GM18502 (cell line): ENCODE results near the gene TNIK.

ENCODE experiments used
- ATAC-seq: cut with Tn5 transposase; IDR thresholded peaks from one replicate; pipeline ENCODE4 v1.9.1; 2021; ENCODE audit warnings: mild to moderate bottlenecking; ENCODE audit not compliant: unreplicated experiment, poor library complexity

The TNIK gene

DNA sequence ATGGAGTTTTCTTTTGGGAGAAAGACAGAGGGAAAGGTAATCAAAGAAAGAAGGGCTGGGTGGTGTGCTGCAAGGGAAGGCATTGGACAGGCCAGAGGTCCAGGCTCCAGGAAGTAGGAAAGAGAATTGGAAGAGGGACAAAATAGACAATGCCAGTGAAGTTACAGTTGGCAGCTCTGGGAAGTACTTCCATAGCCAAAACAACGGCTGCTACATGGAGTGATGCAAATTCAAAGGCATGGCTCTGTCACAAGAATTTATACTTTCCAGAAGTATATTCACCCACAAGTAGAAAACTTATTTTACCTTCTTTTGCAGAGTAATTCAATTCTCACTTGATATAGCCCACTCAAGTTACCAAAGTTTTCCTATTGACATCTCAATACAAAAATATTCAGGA lies 191.5 kb downstream of the TNIK start:
- ATAC-seq: no peak

GRCh38 chr3:171267104-171267503 lies 193.1 kb downstream of the TNIK start:
- no peak for ATAC-seq

DNA sequence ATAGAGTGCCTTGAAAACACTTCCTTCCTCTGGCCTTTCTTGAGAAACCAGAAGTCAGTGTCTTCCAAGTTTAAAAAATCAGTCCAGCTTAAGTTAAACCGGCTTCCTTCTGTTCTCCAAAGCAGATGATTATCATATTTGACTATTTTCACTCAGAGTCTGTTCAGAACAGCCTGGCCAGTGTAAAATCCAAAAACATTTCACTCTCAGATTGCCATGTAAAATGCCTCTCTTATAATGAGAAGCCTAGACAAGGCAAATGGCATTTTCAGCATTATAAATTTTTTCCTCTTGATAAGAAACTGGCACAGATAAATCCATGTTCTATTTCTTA lies 193.5 kb downstream of the TNIK start:
- no peak for ATAC-seq

GRCh38 chr3:171266034-171266739 lies 194.0 kb downstream of the TNIK start:
- no peak for ATAC-seq

DNA sequence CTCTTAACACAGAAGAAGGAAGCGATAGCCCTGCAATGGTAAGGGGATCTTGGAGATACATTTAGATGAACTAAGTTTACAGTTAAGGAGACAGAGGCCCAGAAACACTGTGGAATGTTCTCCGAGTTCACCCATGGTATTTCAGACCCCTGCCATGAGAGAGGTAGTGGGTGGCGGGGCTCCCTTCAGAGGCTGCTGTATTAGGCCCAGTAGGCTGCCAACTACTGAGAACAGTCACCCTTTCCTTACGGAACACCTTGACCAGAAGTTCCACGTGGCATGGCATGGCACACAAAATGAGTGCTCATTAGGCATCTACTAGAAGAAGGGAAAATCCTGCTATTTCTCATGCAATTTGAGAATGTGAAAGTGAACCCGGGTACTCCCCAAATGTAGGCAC lies 195.4 kb downstream of the TNIK start:
- no peak for ATAC-seq

- ATAC-seq: no peak
Observed at GRCh38 chr3:171262431-171262830, 197.8 kb downstream of the TNIK start.

GRCh38 chr3:171261487-171261886 lies 198.7 kb downstream of the TNIK start:
- ATAC-seq: no peak

- no peak for ATAC-seq
Observed at GRCh38 chr3:171260899-171261298, 199.3 kb downstream of the TNIK start.

- ATAC-seq: no peak
Observed at GRCh38 chr3:171260466-171260865, 199.7 kb downstream of the TNIK start.

DNA sequence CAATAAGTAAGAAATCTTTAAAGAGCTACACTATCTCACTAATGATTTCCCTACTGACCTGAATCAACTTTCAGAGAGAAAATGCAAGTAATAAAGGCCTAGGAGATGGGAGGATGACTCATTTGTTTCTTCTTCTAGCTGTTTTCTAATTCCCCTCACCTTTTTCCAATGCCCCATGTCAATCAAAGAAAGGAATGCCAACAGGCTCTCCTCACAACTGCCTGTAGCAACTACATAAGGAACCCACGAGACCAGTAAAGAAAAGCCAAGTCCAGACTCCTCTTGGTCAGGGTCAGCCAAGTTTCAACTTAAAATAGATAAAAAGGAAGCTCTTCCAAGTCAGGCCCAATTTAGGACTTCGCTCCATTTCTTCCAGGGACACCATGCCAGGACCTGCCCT lies 201.9 kb downstream of the TNIK start:
- ATAC-seq: no peak

- peak; percentile 75 for ATAC-seq
Observed at GRCh38 chr3:171257251-171258203, 202.7 kb downstream of the TNIK start.

DNA sequence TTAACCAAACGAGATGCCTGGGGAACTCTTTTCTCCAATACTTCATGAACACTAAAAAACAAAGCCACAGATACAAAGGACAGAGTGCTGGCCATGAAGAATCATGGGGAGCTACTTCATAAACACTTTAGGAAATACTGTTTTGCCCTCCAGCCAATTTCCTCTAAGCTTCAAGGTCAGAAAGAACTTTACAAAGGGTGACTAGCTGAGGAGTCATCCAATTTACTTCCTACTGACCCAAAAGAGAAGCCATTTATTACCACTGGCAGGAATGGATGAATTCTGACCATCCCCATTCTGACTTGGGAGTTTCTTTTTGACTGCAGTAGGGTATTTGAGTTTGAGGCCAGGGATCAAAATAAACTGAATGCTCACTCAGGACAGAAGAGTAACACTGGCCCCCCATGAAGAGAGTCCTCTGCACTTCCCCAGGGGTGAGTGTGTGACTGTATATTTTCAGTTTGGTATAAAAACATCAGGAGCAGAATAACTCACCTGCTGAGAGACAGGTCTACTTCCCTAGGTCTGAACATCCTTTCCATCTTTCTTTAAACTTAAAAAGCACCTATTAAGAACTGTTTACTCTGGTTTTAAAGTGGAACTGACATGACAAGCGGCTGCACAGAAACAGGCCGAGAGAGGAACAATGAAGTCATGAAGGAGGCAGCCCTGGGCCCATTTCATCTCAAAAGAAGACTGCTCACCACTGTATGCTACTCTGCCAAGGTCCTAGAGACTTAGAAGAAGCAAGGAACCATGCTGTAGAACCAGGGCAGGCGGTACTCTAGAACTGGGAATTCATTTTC lies 203.6 kb downstream of the TNIK start:
- ATAC-seq: no peak

DNA sequence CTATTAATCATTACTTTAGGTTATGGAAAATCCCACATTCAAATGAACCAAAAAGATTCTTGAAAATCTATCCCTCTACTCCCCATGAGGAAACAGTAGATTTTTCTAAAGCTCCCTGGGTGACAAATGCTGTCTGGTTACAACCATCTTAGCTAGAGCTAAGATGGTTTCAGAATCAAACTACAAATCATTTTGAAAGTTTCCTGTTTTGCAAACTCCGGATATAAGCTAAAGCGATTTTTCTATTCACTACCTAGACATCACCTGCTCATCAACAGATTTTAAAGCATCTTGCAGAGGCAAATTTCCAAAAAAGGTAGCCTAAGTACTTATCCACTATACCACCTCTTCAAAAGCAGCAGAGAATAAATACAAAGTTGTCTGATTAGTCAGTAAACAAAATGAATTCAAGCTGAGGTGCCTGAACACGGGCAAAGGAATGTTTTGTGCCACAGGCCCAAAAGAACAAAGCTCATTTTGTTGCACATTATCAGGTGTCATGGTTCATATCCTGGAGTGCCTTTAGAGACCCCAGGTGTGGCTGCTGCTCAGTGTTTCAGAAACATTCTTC lies 204.9 kb downstream of the TNIK start:
- ATAC-seq: peak; percentile 58

- ATAC-seq: no peak
Observed at GRCh38 chr3:171254315-171254714, 205.9 kb downstream of the TNIK start.

GRCh38 chr3:171251835-171252234 lies 208.4 kb downstream of the TNIK start:
- ATAC-seq: no peak

DNA sequence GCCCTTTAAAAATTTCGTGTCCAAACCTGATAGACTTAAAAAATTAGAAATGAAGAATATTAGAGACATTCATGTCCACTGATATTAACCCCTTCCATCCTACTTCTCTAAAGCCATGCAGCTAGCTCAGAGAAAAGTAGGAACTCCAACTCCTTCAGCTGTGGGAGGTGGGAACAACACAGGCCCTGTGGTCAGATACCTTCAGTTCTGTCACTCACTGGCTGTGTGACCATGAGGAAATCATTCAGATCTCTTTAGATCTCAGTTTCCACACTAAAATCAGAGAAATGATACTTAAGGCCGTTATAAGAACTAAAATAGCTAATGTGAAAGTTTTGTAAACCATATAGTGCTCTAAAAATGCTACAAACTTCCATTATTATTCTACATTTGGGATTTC lies 209.8 kb downstream of the TNIK start:
- ATAC-seq: no peak

GRCh38 chr3:171249245-171249644 lies 211.0 kb downstream of the TNIK start:
- ATAC-seq: peak; percentile 11

DNA sequence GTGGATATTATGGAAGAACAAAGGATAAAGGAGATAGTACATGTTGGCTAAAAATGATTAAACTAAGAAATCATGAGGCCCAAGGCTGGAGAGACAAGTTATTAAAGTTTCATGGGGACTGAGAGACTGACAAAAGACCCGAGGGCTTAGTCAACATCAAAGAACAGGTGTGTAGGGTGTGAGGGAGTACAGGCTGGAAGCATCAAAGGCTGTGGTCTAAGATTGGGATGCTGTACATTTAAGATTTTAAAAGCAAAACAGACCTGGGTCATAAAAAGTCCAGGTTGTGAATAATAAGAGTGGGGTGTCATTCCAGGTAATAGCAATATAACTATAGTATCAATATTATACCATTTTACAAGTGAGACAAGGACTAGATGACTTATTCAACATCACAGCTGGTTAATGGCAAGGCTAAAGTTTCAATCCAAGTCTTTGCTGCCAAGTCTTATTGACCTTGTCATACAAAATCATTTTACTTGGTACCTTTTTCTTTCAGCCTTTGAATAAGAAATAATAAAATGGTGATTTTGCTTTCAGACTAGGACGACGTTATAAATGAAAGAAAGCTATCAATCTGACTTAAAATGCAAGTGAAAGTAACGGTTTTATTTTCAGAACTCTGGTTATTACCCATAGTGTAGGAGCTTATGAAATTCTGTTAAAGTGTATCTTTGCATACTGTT lies 211.6 kb downstream of the TNIK start:
- peak; percentile 77 for ATAC-seq

- no peak for ATAC-seq
Observed at GRCh38 chr3:171245796-171246765, 214.1 kb downstream of the TNIK start.
